Breast epithelium (tissue), 4 donors: ENCODE data around the gene ZC2HC1B. TPM values are rescaled to one million over a fixed set of nuclear protein-coding genes. Genes with fewer than 3 reads are reported as not detected.
A peak's percentile ranks its signal among the peaks of the same experiment; 100 is the strongest.
"Not testable (repeated sequence)": the region's sequence is repeated elsewhere in the genome, so short reads cannot be mapped to it uniquely, and the experiment has no call there.

Experiments used
- DNase-seq, 2 donors: peaks; one replicate each; pipeline ENCODE4 v3.0.0-alpha.2; 2019; ENCODE audit warnings: low spot score in 2 of 2
- H3K27ac ChIP-seq, 2 donors: fragments of 200-600 bp; sonication (generic) in 1 of 2; one replicate each; pipeline ENCODE4 v1.5.1; 2016 to 2019; ENCODE audit warnings: mild to moderate bottlenecking in 1 of 2
- H3K27me3 ChIP-seq, 2 donors: fragments of 200-600 bp; sonication (generic) in 1 of 2; one replicate each; pipeline versions ENCODE4 v1.5.1 to v1.6.0; 2017 to 2019; ENCODE audit warnings: control low read depth in 1 of 2, mild to moderate bottlenecking in 1 of 2
- H3K36me3 ChIP-seq: fragments of 200-600 bp; one replicate; pipeline ENCODE4 v1.5.1; 2019
- H3K4me1 ChIP-seq, 2 donors: fragments of 200-600 bp; sonication (generic); one replicate each; pipeline ENCODE4 v1.5.1; 2016 to 2019; ENCODE audit warnings: control low read depth in 1 of 2
- H3K4me3 ChIP-seq, 3 donors: fragments of 200-600 bp; sonication (generic); 1 replicate in 2 of 3; 2 replicates in 1 of 3; pipeline ENCODE4 v1.5.1; 2016 to 2019; ENCODE audit warnings: mild to moderate bottlenecking in 3 of 3, moderate library complexity in 2 of 3
- H3K9me3 ChIP-seq, 2 donors: fragments of 200-600 bp; sonication (generic) in 1 of 2; one replicate each; pipeline ENCODE4 v1.5.1; 2016 to 2019; ENCODE audit warnings: control low read depth in 1 of 2
- CTCF ChIP-seq, 3 donors: fragments of 450-650 bp; IDR thresholded peaks; one replicate each; pipeline ENCODE4 v1.5.1; 2016 to 2017; ENCODE audit warnings: antibody characterized with exemption in 3 of 3, mild to moderate bottlenecking in 3 of 3, moderate library complexity in 3 of 3
- POLR2A ChIP-seq: fragments of 450-650 bp; IDR thresholded peaks from one replicate; pipeline ENCODE4 v1.6.1; 2016; ENCODE audit warnings: antibody characterized with exemption, mild to moderate bottlenecking, moderate library complexity
- POLR2AphosphoS5 ChIP-seq, 3 donors: sonication (generic); formaldehyde crosslinking; IDR thresholded peaks; one replicate each; pipeline ENCODE4 v1.6.1; 2017; ENCODE audit warnings: antibody characterized with exemption in 3 of 3
- intact Hi-C: fragments of 100-400 bp; cut with DNase I; formaldehyde crosslinking; loops from one replicate; pipeline ENCODE4 v1.15.1; 2023; ENCODE audit warnings: low total_unique reads
- total RNA-seq, 3 donors: library from RNA; depleted of rRNA; stranded (reverse); fragments of >200 nt; gene quantifications; one replicate each; pipeline ENCODE4 v1.1.0, GENCODE V29; 2016

Gene ZC2HC1B
- total RNA-seq, 3 donors from 2014 or later, result not detected

DNA sequence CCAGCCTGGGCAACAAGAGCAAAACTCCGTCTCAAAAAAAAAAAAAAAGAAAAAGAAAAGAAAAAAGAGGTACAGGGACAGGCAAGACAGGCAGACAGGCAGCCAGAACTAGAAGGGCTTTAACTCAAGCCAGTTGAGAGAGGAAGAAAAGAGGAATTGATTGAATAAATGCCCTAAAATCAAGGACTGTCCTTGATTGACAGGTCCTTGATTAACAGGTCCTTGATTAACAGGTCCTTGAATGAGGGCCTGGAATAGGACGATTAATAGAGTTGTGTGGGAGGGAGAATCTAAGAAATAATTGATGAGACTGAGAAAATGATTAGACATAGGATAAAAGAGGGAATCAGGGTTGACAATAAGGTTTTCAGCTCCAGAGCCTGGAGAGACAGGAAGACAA, 36.1 kb downstream of the ZC2HC1B start:
- H3K27me3 ChIP-seq, result no peaks in the 10 kb centered on the region
- intact Hi-C loops, result no loop called here

GRCh38 chr6:143901885-143902750, 37.8 kb downstream of the ZC2HC1B start:
- Histone ChIP-seq H3K4me1 (no peaks in the 10 kb centered on the region), H3K9me3 (no peaks in the 10 kb centered on the region), H3K4me3 (no peak overlapping the region), H3K27ac (peak overlapping the region; percentile 45 to 60), H3K36me3 (no peaks in the 10 kb centered on the region), H3K27me3 (no peaks in the 10 kb centered on the region)
- intact Hi-C loops, result no loop called here
- no peak for TF ChIP-seq POLR2A
- TF ChIP-seq POLR2AphosphoS5 (IDR thresholded peaks at IDR 0.05), result no peak
- no peak for TF ChIP-seq CTCF (IDR thresholded peaks at IDR 0.05)
- no peak for DNase-seq

More for the DNA sequence above, 36.1 kb downstream of the ZC2HC1B start:
- no peak for TF ChIP-seq POLR2AphosphoS5 (IDR thresholded peaks at IDR 0.05)
- no peak for TF ChIP-seq CTCF (IDR thresholded peaks at IDR 0.05)
- TF ChIP-seq POLR2A, result no peak
- Histone ChIP-seq H3K9me3 (no peaks in the 10 kb centered on the region), H3K4me1 (no peaks in the 10 kb centered on the region), H3K27ac (no peak overlapping the region), H3K4me3 (no peak overlapping the region), H3K36me3 (no peaks in the 10 kb centered on the region)
- DNase-seq, result no peak

DNA sequence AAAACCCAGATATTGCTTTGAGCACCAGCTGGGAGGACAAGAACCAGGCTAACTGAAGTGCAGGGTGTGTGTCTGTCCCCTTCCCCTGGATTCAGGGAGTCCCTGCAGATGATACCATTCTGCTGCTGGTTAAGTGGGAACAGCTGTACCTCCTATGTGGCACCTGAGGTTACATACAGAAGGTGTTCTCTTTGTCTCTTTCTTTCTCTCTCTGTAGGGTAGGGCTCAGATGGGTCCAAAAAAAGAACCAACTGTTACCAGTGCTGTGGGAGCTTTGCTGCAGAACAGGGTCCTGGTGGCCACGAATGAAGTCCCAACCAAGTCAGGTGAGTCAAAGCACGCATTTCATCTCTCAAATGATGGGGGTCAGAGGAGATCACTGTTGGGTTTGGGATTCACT, 38.6 kb downstream of the ZC2HC1B start:
- Histone ChIP-seq H3K9me3 (no peaks in the 10 kb centered on the region), H3K27me3 (no peaks in the 10 kb centered on the region), H3K4me3 (no peak overlapping the region), H3K36me3 (no peaks in the 10 kb centered on the region), H3K4me1 (no peaks in the 10 kb centered on the region), H3K27ac (peak overlapping the region; percentile 45 to 60)
- intact Hi-C loops, result no loop called here
- DNase-seq, result no peak
- TF ChIP-seq POLR2A (no peak), POLR2AphosphoS5 (IDR thresholded peaks at IDR 0.05) (no peak), CTCF (IDR thresholded peaks at IDR 0.05) (no peak)

DNA sequence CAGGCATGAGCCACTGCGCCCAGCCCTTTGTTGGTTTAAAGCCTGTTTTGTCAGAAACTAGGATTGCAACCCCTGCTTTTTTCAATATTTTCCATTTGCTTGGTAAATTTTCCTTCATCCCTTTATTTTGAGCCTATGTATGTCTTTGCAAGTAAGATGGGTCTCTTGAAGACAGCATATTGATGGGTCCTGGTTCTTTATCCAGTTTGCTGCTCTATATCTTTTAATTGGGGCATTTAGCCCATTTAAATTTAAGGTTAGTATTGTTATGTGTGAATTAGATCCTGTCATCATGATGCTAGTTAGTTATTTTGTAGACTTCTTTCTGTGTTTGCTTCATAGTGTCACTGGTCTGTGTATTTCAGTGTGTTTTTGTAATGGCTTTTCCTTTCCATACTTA, 46.8 kb downstream of the ZC2HC1B start:
- Histone ChIP-seq H3K27me3 (no peaks in the 10 kb centered on the region), H3K27ac (no peak overlapping the region), H3K4me3 (no peak overlapping the region), H3K9me3 (peaks cover 0 to 10% of the 10 kb centered on the region in 2 donors), H3K4me1 (no peaks in the 10 kb centered on the region), H3K36me3 (no peaks in the 10 kb centered on the region)
- intact Hi-C loops, result no loop called here
- TF ChIP-seq POLR2A, result no peak
- TF ChIP-seq CTCF (IDR thresholded peaks at IDR 0.05), result no peak
- TF ChIP-seq POLR2AphosphoS5 (IDR thresholded peaks at IDR 0.05), result no peak
- no peak for DNase-seq

DNA sequence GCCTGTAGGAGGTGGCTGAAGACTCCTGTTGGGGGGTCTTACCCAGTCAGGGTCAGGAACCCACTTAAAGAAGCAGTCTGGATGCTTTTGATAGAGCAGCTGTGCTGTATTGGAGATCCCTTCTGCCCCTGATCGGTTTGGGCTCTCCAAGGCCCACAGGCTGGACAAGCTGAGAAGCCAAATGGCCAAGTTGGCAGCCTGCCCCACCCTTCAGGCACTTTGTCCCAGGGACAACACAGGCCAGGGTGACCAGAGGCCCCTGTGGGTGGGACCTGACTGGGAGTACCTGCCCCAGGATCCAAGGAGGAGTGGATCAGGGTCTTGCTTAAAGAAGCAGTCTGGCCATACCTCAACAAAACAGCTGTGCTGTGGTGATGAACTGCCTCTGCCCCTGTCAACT, 48.4 kb downstream of the ZC2HC1B start:
- Histone ChIP-seq H3K27ac (no peak overlapping the region), H3K4me3 (no peak overlapping the region), H3K27me3 (no peaks in the 10 kb centered on the region), H3K9me3 (peaks cover 0 to 10% of the 10 kb centered on the region in 2 donors), H3K36me3 (no peaks in the 10 kb centered on the region), H3K4me1 (no peaks in the 10 kb centered on the region)
- no peak for TF ChIP-seq POLR2AphosphoS5 (IDR thresholded peaks at IDR 0.05)
- TF ChIP-seq CTCF (IDR thresholded peaks at IDR 0.05), result no peak
- TF ChIP-seq POLR2A, result no peak
- intact Hi-C loops, result no loop called here
- DNase-seq, result no peak

GRCh38 chr6:143917026-143917425, 52.8 kb downstream of the ZC2HC1B start:
- H3K4me3 ChIP-seq, H3K27ac ChIP-seq, H3K9me3 ChIP-seq, H3K27me3 ChIP-seq, H3K36me3 ChIP-seq, intact Hi-C loops, DNase-seq, H3K4me1 ChIP-seq: not testable (repeated sequence)
